Central memory CD8-positive, alpha-beta T cell (primary cell): Measurements from ENCODE around the gene TENT5C.

Experiments
- ATAC-seq: fragments of 150-1000 bp; cut with Tn5 transposase; replicated peaks from 2 replicates; pipeline ENCODE4 v1.10.0; 2022; ENCODE audit warnings: mild to moderate bottlenecking, moderate FRiP score, moderate number of reproducible peaks; ENCODE audit not compliant: poor library complexity, severe bottlenecking; ENCODE audit errors: extremely low read depth
- DNase-seq, 2 donors: peaks; one replicate each; pipeline ENCODE4 v3.0.0; 2021; ENCODE audit warnings: low spot score in 2 of 2
- H3K27ac Mint-ChIP-seq: one replicate; pipeline ENCODE4 v1.8.0; 2022; ENCODE audit warnings: low read depth, mild to moderate bottlenecking, moderate library complexity, mixed read lengths
- H3K27me3 Mint-ChIP-seq: one replicate; pipeline ENCODE4 v1.8.0; 2022; ENCODE audit warnings: mixed read lengths
- H3K36me3 Mint-ChIP-seq: one replicate; pipeline ENCODE4 v1.8.0; 2022; ENCODE audit warnings: mild to moderate bottlenecking, moderate library complexity, mixed read lengths; ENCODE audit not compliant: insufficient read depth
- H3K4me1 Mint-ChIP-seq: one replicate; pipeline ENCODE4 v1.8.0; 2022; ENCODE audit warnings: mixed read lengths
- H3K4me3 Mint-ChIP-seq: one replicate; pipeline ENCODE4 v1.8.0; 2022; ENCODE audit warnings: mild to moderate bottlenecking, moderate library complexity, mixed read lengths
- H3K9me3 Mint-ChIP-seq: one replicate; pipeline ENCODE4 v1.8.0; 2022; ENCODE audit warnings: mixed read lengths

The TENT5C gene

DNA sequence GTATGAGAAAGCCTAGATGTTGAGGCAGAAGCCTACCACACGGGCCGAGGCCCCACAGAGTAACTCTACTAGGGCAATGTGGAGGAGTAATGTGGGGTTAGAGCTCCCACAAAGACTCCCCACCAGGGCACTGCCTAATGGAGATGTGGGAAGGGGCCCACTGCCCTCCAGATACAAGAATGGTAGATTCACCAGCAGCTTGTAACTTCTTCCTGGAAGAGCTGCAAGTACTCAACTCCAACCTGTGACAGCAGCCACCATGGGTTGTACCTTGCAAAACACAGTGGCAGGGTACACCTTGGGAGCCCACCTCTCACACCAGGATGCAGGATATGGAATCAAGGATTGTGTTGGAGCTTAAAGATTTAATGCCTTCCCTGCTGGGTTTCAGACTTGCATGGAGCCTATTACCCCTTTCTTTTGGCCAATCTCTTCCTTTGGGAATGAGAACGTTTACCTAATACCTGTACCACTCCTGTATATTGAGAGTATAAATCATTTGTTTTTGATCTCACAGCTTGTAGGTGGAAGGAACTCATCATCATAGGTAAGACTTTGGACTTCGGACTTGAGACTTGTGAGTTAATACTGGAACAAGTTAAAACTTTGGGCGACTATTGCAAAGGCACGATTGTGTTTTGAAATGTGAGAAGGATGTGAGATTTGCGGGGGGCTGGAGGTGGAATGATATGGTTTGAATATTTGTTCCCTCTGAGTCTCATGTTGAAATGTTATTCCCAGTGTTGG lies 57.5 kb downstream of the TENT5C start:
- H3K4me1 Mint-ChIP-seq = peaks cover 91% of the 10 kb centered on the region
- ATAC-seq (no peak), DNase-seq (no peak)
- H3K4me3 Mint-ChIP-seq = peak overlapping the region; percentile 71
- H3K36me3 Mint-ChIP-seq = peaks cover 22% of the 10 kb centered on the region
- H3K27me3 Mint-ChIP-seq = no peaks in the 10 kb centered on the region
- peaks cover 5% of the 10 kb centered on the region for H3K9me3 Mint-ChIP-seq
- peak overlapping the region; percentile 98 for H3K27ac Mint-ChIP-seq

DNA sequence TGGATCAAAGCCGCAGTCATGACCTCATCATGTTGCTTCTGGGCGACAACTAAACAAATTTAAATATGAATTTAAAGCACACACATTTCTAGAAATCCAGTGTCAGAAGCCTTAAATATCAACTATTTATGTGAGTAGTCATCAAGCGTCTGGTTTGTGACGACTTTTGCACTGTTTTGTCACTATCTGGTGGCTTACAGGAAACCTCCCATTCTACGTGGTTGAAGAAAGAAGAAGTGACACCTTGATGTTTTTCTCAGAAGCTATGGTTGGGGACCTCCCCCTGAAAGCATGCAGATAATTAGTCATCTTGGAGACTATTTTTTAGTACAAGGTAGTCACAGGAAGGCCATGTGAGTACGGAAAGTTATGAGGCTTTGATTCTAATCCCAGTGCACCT lies 58.5 kb downstream of the TENT5C start:
- Mint-ChIP-seq H3K4me3 (peak overlapping the region; percentile 71), H3K27ac (peak overlapping the region; percentile 98), H3K4me1 (peaks cover 81% of the 10 kb centered on the region), H3K9me3 (peaks cover 5% of the 10 kb centered on the region), H3K36me3 (peaks cover 20% of the 10 kb centered on the region), H3K27me3 (no peaks in the 10 kb centered on the region)
- ATAC-seq (peak; percentile 88), DNase-seq (peak in 1 of 2 donors; percentile 77)

DNA sequence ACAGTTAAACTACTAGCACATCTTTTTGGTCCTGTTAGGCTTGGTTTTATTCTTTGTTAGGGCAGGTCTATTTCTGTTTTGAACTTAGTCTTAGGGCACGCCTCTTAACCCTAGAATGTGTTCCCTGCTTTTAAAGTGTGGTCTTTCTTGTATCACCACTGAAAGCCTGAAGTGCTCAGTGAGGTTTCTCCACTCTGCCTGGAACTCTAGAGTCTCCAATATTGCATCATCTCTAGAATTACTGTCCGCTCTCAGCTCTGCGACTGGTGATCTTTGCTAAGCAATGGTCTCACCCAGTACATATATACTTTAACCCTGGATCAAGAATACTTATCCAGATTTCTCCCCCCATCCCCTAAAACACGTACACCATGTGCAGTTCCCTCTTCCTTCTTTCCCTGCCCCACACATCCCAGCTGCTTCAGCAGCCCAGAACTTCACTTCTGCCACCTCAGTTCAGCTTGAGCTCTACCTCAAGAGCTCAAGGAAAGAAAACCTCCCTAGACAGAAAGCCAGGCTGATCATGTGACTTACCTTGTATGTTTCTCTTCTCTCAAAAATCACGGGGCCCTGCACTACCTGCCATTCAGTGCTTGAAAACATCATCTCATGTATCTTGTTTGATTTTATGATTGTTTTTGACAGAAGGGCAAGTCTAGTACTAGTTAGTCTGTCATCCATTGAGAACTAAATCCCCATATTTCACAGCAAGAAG lies 59.9 kb downstream of the TENT5C start:
- peak overlapping the region; percentile 98 for H3K27ac Mint-ChIP-seq
- peaks cover 20% of the 10 kb centered on the region for H3K36me3 Mint-ChIP-seq
- peak overlapping the region; percentile 57 for H3K4me3 Mint-ChIP-seq
- no peak for ATAC-seq
- no peaks in the 10 kb centered on the region for H3K27me3 Mint-ChIP-seq
- no peak for DNase-seq
- peaks cover 67% of the 10 kb centered on the region for H3K4me1 Mint-ChIP-seq
- peaks cover 5% of the 10 kb centered on the region for H3K9me3 Mint-ChIP-seq

DNA sequence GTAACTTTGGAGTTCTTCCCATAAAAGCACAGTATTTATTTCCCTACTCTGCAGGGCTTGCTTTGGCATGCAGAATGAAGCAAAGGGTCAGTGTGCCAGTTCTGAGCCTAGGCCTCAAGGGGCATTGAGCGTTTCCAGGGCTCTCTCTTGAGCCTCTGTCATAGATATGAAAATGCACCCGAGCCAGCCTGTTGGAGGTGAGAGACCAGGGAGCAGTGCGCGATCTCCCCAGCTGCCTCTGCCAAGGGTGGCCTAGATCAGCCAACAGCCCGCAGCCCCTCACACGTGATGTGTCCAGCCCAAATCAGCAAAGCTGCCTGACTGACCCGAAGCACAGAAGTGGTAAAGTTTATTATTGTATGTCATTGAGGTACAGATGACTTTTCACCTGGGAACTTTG lies 63.7 kb downstream of the TENT5C start:
- H3K4me1 Mint-ChIP-seq = peaks cover 48% of the 10 kb centered on the region
- no peak overlapping the region for H3K4me3 Mint-ChIP-seq
- H3K36me3 Mint-ChIP-seq = peaks cover 6% of the 10 kb centered on the region
- no peak overlapping the region for H3K27ac Mint-ChIP-seq
- ATAC-seq = no peak
- no peaks in the 10 kb centered on the region for H3K27me3 Mint-ChIP-seq
- DNase-seq = no peak
- H3K9me3 Mint-ChIP-seq = no peaks in the 10 kb centered on the region

DNA sequence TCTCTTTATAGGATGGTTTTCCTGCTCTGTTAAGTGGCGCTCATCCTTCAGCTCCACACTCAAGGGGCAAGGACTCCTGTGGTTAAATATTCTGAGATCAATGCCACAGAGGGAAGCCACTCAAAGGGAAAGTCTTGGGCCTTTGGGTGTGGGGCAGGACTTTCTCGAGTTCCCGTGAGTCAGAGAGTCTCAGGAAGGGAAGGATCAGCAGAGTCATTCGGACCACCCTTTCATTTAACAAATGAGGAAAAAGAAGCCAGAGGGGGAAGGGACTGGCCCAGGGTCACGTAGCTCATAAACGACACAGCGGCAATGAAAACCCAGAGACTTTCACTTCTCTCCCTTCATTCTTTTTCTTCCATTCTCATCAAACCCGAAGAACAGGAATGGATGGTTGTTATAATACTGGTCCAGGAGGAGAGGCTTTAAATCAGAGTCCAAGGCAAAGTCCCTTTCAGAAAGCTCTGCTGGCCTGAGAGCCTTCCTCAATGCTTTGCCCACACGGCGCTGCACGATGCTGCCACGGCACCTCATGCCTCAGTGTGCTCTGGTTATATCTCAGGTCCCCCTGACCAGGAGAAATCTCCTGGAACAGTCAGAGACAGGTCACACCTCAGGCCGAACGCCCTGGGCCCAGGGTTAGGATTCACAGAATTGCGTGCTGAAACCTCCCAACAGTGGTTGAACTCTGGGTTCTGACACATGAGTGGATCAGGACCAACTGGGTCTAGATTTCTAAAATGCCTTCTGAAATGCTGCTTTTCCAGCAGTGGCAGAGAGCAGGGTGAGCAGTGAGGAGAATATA lies 65.3 kb downstream of the TENT5C start:
- H3K27me3 Mint-ChIP-seq = no peaks in the 10 kb centered on the region
- peaks cover 3% of the 10 kb centered on the region for H3K36me3 Mint-ChIP-seq
- H3K9me3 Mint-ChIP-seq = no peaks in the 10 kb centered on the region
- no peak for DNase-seq
- H3K4me3 Mint-ChIP-seq = no peak overlapping the region
- ATAC-seq = no peak
- H3K27ac Mint-ChIP-seq = no peak overlapping the region
- H3K4me1 Mint-ChIP-seq = peaks cover 36% of the 10 kb centered on the region

DNA sequence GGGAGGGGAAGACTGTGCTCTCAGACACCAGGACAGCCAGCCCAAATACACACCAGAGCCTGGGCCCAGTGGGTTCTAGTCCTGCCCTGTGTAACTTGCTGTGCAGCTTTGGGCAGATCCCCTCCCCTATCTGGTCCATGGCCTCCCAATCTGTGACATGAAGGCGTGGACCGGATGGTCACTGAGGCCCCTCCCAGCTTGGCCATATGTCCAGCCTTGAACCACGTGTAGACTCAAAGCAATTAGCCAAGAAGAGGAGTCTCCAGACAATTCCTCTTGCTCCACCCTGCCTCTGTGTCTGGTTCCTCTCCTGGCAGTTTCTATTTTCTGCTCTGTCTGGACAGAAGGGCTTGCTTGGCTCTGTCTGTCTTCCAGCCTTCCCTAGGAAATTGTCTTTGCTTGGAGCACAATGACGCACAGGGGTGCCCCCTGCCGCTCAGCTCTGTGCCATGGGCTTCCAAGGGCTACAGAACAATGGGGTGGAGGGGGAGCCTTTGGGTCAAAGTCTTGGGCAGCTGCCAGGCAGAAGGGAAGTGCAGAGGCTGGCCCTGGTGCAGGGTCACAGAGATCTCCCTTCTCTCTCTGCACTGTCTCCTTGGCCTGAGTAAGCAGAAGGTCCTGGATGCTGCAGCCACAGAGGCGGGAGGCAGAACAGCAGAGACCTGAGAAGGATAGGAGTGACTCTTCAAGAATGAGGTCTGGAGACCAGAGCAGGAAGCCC lies 66.1 kb downstream of the TENT5C start:
- Mint-ChIP-seq H3K27me3 (no peaks in the 10 kb centered on the region), H3K36me3 (peaks cover 1% of the 10 kb centered on the region), H3K9me3 (no peaks in the 10 kb centered on the region), H3K4me1 (peaks cover 28% of the 10 kb centered on the region), H3K27ac (no peak overlapping the region), H3K4me3 (no peak overlapping the region)
- ATAC-seq (no peak), DNase-seq (no peak)

DNA sequence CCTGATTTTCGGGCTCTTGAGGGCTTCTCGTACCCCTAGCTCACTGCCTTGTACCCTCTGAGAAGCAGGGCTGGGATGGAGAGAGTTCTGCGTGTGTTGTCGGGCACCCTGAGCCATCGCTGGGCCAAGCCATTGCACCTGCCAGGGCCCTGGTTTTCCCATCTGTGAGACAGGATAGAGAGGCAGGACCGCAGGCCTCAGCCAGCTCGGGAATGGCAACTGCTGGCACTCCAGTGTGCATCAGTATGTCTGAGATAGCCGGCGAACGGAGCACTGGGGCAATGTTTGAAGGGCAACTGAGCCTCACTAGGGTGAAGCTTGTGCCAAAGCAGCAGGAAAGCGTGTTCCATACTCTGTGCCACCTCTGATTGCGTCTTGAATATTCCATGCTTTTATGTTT lies 66.9 kb downstream of the TENT5C start:
- no peaks in the 10 kb centered on the region for H3K27me3 Mint-ChIP-seq
- H3K27ac Mint-ChIP-seq = peak overlapping the region; percentile 42
- H3K36me3 Mint-ChIP-seq = peaks cover 1% of the 10 kb centered on the region
- H3K4me1 Mint-ChIP-seq = peaks cover 22% of the 10 kb centered on the region
- no peak for DNase-seq
- H3K4me3 Mint-ChIP-seq = no peak overlapping the region
- no peaks in the 10 kb centered on the region for H3K9me3 Mint-ChIP-seq
- ATAC-seq = no peak

DNA sequence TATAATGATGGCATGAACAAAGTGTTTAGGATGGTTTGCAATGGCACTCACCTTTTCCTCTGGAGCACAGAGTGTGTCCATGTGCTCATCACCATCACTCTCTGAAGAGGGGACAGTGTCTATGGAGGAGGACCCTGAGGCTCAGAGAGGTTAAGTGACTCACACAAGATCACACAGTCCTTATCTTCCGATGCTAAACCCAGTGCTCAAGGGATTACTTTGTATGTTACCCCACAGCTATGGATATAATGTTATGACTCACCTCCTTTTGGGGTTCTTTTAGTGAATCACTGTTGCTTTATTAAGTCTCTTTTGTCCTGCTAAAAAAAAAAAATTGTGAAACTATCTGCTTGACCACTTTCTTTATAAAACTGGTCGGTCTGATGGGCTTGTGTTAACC lies 67.6 kb downstream of the TENT5C start:
- Mint-ChIP-seq H3K4me1 (peaks cover 17% of the 10 kb centered on the region), H3K4me3 (no peak overlapping the region), H3K9me3 (no peaks in the 10 kb centered on the region), H3K27ac (no peak overlapping the region), H3K27me3 (no peaks in the 10 kb centered on the region), H3K36me3 (no peaks in the 10 kb centered on the region)
- no peak for ATAC-seq
- DNase-seq = no peak

DNA sequence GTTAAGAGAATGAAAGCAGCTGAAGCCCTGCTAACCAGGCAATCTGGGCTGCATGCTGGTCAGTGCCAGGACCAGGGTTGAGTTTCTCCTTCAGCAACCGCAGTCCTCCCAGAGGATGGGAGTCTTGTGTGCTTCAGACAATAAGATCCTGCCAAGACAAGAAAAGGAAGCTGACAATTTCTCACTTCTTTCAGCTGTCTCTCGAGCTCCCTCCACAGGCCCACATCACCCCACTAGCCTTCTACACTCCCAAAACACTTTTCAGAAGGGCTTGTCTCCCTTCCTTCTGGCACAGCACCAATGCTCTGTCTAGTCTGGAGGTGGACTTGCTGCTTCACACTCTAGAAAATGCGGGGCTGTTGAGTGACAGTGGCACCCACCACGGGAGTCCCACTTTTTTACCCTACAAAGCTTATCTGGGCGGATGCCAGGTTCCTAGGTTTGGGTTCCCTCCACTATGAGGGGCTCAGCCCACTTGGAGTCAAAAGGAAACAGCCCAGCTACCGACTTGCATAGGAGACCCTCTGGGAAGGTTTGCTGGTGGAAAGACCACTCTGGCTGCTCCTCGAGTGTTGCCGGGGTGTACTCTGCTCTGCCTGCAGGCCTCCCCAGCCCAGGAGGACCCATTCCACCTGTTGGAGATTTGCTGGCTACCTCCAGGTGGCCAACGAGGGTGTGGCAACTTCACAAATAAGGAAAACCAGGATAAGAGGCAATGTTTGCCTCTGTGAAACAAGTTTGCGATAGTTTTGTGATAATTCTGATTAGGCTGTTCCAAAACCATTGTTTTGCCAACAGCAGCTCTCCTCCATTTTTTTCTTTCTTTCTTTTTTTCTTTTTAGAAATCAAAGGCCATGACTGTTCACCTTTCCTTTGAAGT lies 68.9 kb downstream of the TENT5C start:
- ATAC-seq (peak; percentile 81), DNase-seq (peak in 1 of 2 donors; percentile 58)
- Mint-ChIP-seq H3K9me3 (no peaks in the 10 kb centered on the region), H3K4me1 (peaks cover 17% of the 10 kb centered on the region), H3K27ac (peak overlapping the region; percentile 78), H3K36me3 (no peaks in the 10 kb centered on the region), H3K27me3 (no peaks in the 10 kb centered on the region), H3K4me3 (no peak overlapping the region)

DNA sequence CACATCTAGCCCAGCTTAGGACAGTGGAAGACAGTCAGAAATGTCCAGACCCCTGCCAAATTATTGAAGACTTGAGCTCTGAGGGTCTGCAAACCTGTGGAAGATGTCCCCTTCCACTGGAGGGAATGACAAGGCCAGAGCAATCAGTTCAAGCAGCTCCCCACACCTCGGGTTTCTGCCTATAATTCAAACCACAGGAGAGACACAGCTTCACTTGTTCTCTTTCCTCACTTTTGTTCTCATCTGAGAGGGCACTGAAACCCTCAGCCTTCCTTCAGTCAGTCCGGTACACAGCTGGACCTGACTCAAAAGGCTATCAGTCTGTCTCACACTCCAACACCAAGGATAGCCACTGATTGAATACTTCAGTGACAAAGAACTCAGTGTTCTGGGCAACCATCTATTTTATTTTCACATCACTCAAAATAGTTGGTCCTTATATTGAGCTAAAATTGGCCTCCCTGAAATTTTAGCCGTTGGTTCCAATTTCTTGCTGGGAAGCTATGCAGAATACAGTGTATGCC lies 70.1 kb downstream of the TENT5C start:
- peaks cover 17% of the 10 kb centered on the region for H3K4me1 Mint-ChIP-seq
- H3K36me3 Mint-ChIP-seq = no peaks in the 10 kb centered on the region
- H3K27ac Mint-ChIP-seq = no peak overlapping the region
- H3K9me3 Mint-ChIP-seq = no peaks in the 10 kb centered on the region
- ATAC-seq (no peak), DNase-seq (no peak)
- H3K27me3 Mint-ChIP-seq = no peaks in the 10 kb centered on the region
- no peak overlapping the region for H3K4me3 Mint-ChIP-seq

DNA sequence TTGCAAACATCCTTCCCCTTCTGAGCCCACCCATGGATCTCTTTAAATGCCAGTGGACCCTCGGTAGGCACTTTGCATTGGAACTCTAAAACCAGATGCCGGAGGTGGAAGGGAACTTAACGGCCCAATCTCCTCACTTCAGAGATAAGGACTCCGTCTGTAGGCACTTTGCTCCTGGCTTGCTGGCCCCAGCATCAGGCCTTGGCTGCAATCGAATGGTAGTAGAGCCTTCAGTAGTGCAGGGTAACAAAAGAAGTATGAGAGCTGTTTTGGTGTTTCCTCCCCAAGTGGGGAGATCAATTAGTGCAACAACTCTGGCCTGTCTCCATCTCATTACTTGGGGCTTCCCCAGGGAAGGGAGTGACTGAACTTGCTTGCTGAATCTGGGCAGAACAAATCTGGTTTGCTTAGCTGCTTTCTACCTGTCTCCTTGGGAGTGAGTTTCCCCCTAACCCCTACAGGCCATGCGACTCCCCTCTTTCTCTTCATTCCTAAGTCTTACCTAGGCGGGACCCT lies 70.8 kb downstream of the TENT5C start:
- H3K4me1 Mint-ChIP-seq = peaks cover 17% of the 10 kb centered on the region
- no peaks in the 10 kb centered on the region for H3K27me3 Mint-ChIP-seq
- no peak overlapping the region for H3K4me3 Mint-ChIP-seq
- DNase-seq (no peak), ATAC-seq (no peak)
- H3K36me3 Mint-ChIP-seq = no peaks in the 10 kb centered on the region
- H3K27ac Mint-ChIP-seq = no peak overlapping the region
- no peaks in the 10 kb centered on the region for H3K9me3 Mint-ChIP-seq
